ENCODE results near the gene RAD51B. TPM values are rescaled to one million over a fixed set of nuclear protein-coding genes. Genes with fewer than 3 reads are reported as not detected.

RAD51B gene
- total RNA-seq, 1 experiment from 2014 or later, result 16.7 TPM

GRCh38 chr14:67859169-67859749, 39.7 kb downstream of the RAD51B start:
- no peak overlapping the region for H3K14ac ChIP-seq (ENCODE audit: insufficient read depth, low read length)
- H2BK15ac ChIP-seq (ENCODE audit: low read depth, low read length), result no peak overlapping the region
- Mint-ChIP-seq H3K27ac (no peak overlapping the region), H3K9me3 (no peaks in the 10 kb centered on the region), H3K4me3 (no peak overlapping the region), H3K4me1 (peaks cover 12 to 16% of the 10 kb centered on the region in 2 experiments), H3K36me3 (ENCODE audit: insufficient read depth in 1 of 3, low read depth in 3 of 3) (no peaks in the 10 kb centered on the region), H3K27me3 (ENCODE audit: low read depth) (no peaks in the 10 kb centered on the region)
- no peak overlapping the region for H3K23ac ChIP-seq (ENCODE audit: insufficient read length, low read depth, low read length)
- H3K18ac ChIP-seq (ENCODE audit: insufficient read length, low read depth, low read length), result no peak overlapping the region
- no peak overlapping the region for H3T11ph ChIP-seq (ENCODE audit: low read length)
- WGBS (ENCODE audit: extremely low coverage, insufficient read length, low lambda C conversion rate), result no CpG with 5 or more reads among the region's 1 CpG
- no peak overlapping the region for H3K4me2 ChIP-seq (ENCODE audit: insufficient read depth, insufficient read length, low read length)
- H2BK120ac ChIP-seq (ENCODE audit: low read depth, low read length, poor library complexity, severe bottlenecking), result no peak overlapping the region
- H2BK5ac ChIP-seq (ENCODE audit: insufficient read length, low read length), result no peak overlapping the region
- no peaks in the 10 kb centered on the region for H3K27me3 ChIP-seq (ENCODE audit: insufficient read depth, low read length)
- no peak overlapping the region for H2AK5ac ChIP-seq (ENCODE audit: insufficient read length, low read length)
- no peaks in the 10 kb centered on the region for H3K79me1 ChIP-seq (ENCODE audit: insufficient read depth, low read depth, low read length, poor library complexity, severe bottlenecking)
- no peak overlapping the region for H3K4ac ChIP-seq (ENCODE audit: low read depth, low read length)
- no peak for TF ChIP-seq CTCF (conservative IDR thresholded peaks at IDR 0.05)
- no peak overlapping the region for H4K91ac ChIP-seq (ENCODE audit: insufficient read length, low read depth, low read length)
- H4K8ac ChIP-seq (replicated peaks; ENCODE audit: insufficient read length, low read depth, low read length), result no peak overlapping the region
- no peaks in the 10 kb centered on the region for H3K9me3 ChIP-seq (ENCODE audit: control insufficient read depth, low read depth, low read length)
- no peak overlapping the region for H2AFZ ChIP-seq (ENCODE audit: low read length)
- DNase-seq, result no peak
- no peak overlapping the region for H2BK20ac ChIP-seq (ENCODE audit: low read depth, low read length, poor library complexity, severe bottlenecking)
- H3K27ac ChIP-seq (ENCODE audit: insufficient read length, low read depth, low read length), result no peak overlapping the region
- H4K20me1 ChIP-seq (ENCODE audit: control insufficient read depth, insufficient read depth, insufficient read length), result no peaks in the 10 kb centered on the region
- H4K5ac ChIP-seq (ENCODE audit: insufficient read length, low read depth, low read length), result no peak overlapping the region
- H3K4me1 ChIP-seq (ENCODE audit: insufficient read depth, low read length), result no peaks in the 10 kb centered on the region
- H3K9ac ChIP-seq (ENCODE audit: extremely low read depth, insufficient read length, low read length), result no peak overlapping the region
- H3K79me2 ChIP-seq (ENCODE audit: insufficient read depth, low read length), result no peaks in the 10 kb centered on the region
- no peak overlapping the region for H3K56ac ChIP-seq (ENCODE audit: insufficient read length, low read depth, low read length)
- no peak overlapping the region for H2BK12ac ChIP-seq (ENCODE audit: insufficient read length, low read depth, low read length)
- no peaks in the 10 kb centered on the region for H3K23me2 ChIP-seq (ENCODE audit: insufficient read length, low read depth, low read length, poor library complexity, severe bottlenecking)
